Measurements from ENCODE around the gene UGT1A8.

The UGT1A8 gene

GRCh38 chr2:233766416-233766815, 149.0 kb downstream of the UGT1A8 start:
- H3K4me3 ChIP-seq (ENCODE audit: extremely low read depth, insufficient read depth, low read length, poor library complexity, severe bottlenecking) = no peak overlapping the region
- no peaks in the 10 kb centered on the region for H3K36me3 ChIP-seq (ENCODE audit: control insufficient read depth, insufficient read depth, low read length)
- WGBS, 2 experiments (ENCODE audit: insufficient coverage in 2 of 2) = 80 to 89% methylated on average over 1 to 2 of the region's 4 CpGs
- no peak overlapping the region for H3K27ac ChIP-seq (ENCODE audit: low read depth, low read length, severe bottlenecking)
- no peaks in the 10 kb centered on the region for H3K4me1 ChIP-seq (ENCODE audit: control insufficient read depth, insufficient read depth, low read length, poor library complexity, severe bottlenecking)
- no peaks in the 10 kb centered on the region for H3K9me3 ChIP-seq (ENCODE audit: control insufficient read depth, low read length)

- Histone ChIP-seq H3K4me1 (ENCODE audit: control insufficient read depth, insufficient read depth, low read length, poor library complexity, severe bottlenecking) (no peaks in the 10 kb centered on the region), H3K4me3 (ENCODE audit: extremely low read depth, insufficient read depth, low read length, poor library complexity, severe bottlenecking) (no peak overlapping the region), H3K27ac (ENCODE audit: low read depth, low read length, severe bottlenecking) (no peak overlapping the region), H3K36me3 (ENCODE audit: control insufficient read depth, insufficient read depth, low read length) (no peaks in the 10 kb centered on the region), H3K9me3 (ENCODE audit: control insufficient read depth, low read length) (no peaks in the 10 kb centered on the region)
- 66 to 73% methylated on average over 1 to 3 of the region's 4 CpGs for WGBS, 2 experiments (ENCODE audit: insufficient coverage in 2 of 2)
Observed at GRCh38 chr2:233768076-233768475, 150.6 kb downstream of the UGT1A8 start.

- 89 to 94% methylated on average over 9 of the region's 9 CpGs for WGBS, 2 experiments (ENCODE audit: insufficient coverage in 2 of 2)
- Histone ChIP-seq H3K9me3 (ENCODE audit: control insufficient read depth, low read length) (no peaks in the 10 kb centered on the region), H3K4me1 (ENCODE audit: control insufficient read depth, insufficient read depth, low read length, poor library complexity, severe bottlenecking) (no peaks in the 10 kb centered on the region), H3K4me3 (ENCODE audit: extremely low read depth, insufficient read depth, low read length, poor library complexity, severe bottlenecking) (no peak overlapping the region), H3K27ac (ENCODE audit: low read depth, low read length, severe bottlenecking) (no peak overlapping the region), H3K36me3 (ENCODE audit: control insufficient read depth, insufficient read depth, low read length) (no peaks in the 10 kb centered on the region)
Observed at GRCh38 chr2:233769260-233769659, 151.8 kb downstream of the UGT1A8 start.

GRCh38 chr2:233772153-233772552, 154.7 kb downstream of the UGT1A8 start:
- H3K4me3 ChIP-seq (ENCODE audit: extremely low read depth, insufficient read depth, low read length, poor library complexity, severe bottlenecking) = no peak overlapping the region
- no peak overlapping the region for H3K27ac ChIP-seq (ENCODE audit: low read depth, low read length, severe bottlenecking)
- H3K36me3 ChIP-seq (ENCODE audit: control insufficient read depth, insufficient read depth, low read length) = no peaks in the 10 kb centered on the region
- H3K4me1 ChIP-seq (ENCODE audit: control insufficient read depth, insufficient read depth, low read length, poor library complexity, severe bottlenecking) = no peaks in the 10 kb centered on the region
- WGBS, 2 experiments (ENCODE audit: insufficient coverage in 2 of 2) = 89 to 95% methylated on average over 14 to 15 of the region's 16 CpGs
- peaks cover 4% of the 10 kb centered on the region for H3K9me3 ChIP-seq (ENCODE audit: control insufficient read depth, low read length)

- Histone ChIP-seq H3K9me3 (ENCODE audit: control insufficient read depth, low read length) (peaks cover 4% of the 10 kb centered on the region), H3K36me3 (ENCODE audit: control insufficient read depth, insufficient read depth, low read length) (no peaks in the 10 kb centered on the region), H3K4me1 (ENCODE audit: control insufficient read depth, insufficient read depth, low read length, poor library complexity, severe bottlenecking) (no peaks in the 10 kb centered on the region), H3K27ac (ENCODE audit: low read depth, low read length, severe bottlenecking) (no peak overlapping the region), H3K4me3 (ENCODE audit: extremely low read depth, insufficient read depth, low read length, poor library complexity, severe bottlenecking) (no peak overlapping the region)
- WGBS, 2 experiments (ENCODE audit: insufficient coverage in 2 of 2) = 88 to 90% methylated on average over 4 to 5 of the region's 5 CpGs
Observed at GRCh38 chr2:233772583-233772982, 155.2 kb downstream of the UGT1A8 start.

- no peaks in the 10 kb centered on the region for H3K36me3 ChIP-seq (ENCODE audit: control insufficient read depth, insufficient read depth, low read length)
- H3K4me1 ChIP-seq (ENCODE audit: control insufficient read depth, insufficient read depth, low read length, poor library complexity, severe bottlenecking) = no peaks in the 10 kb centered on the region
- 93 to 100% methylated on average over 3 to 5 of the region's 5 CpGs for WGBS, 2 experiments (ENCODE audit: insufficient coverage in 2 of 2)
- no peak overlapping the region for H3K4me3 ChIP-seq (ENCODE audit: extremely low read depth, insufficient read depth, low read length, poor library complexity, severe bottlenecking)
- no peak overlapping the region for H3K27ac ChIP-seq (ENCODE audit: low read depth, low read length, severe bottlenecking)
- H3K9me3 ChIP-seq (ENCODE audit: control insufficient read depth, low read length) = peaks cover 4% of the 10 kb centered on the region
Observed at GRCh38 chr2:233773854-233774253, 156.4 kb downstream of the UGT1A8 start.

GRCh38 chr2:233775414-233775813, 158.0 kb downstream of the UGT1A8 start:
- Histone ChIP-seq H3K9me3 (ENCODE audit: control insufficient read depth, low read length) (peaks cover 4% of the 10 kb centered on the region), H3K4me3 (ENCODE audit: extremely low read depth, insufficient read depth, low read length, poor library complexity, severe bottlenecking) (no peak overlapping the region), H3K4me1 (ENCODE audit: control insufficient read depth, insufficient read depth, low read length, poor library complexity, severe bottlenecking) (no peaks in the 10 kb centered on the region), H3K36me3 (ENCODE audit: control insufficient read depth, insufficient read depth, low read length) (no peaks in the 10 kb centered on the region), H3K27ac (ENCODE audit: low read depth, low read length, severe bottlenecking) (no peak overlapping the region)
- 87 to 89% methylated on average over 5 to 6 of the region's 6 CpGs for WGBS, 2 experiments (ENCODE audit: insufficient coverage in 2 of 2)

- WGBS, 2 experiments (ENCODE audit: insufficient coverage in 2 of 2) = 50 to 80% methylated on average over 1 to 2 of the region's 2 CpGs
Observed at GRCh38 chr2:233778030-233778429, 160.6 kb downstream of the UGT1A8 start, which contains the start of gene MROH2A. TSS of gene MROH2A (plus strand) at chr2:233778330. CDS start at chr2:233779359, 1,029 bp downstream.

GRCh38 chr2:233779722-233780121, 162.3 kb downstream of the UGT1A8 start:
- Histone ChIP-seq H3K4me1 (ENCODE audit: control insufficient read depth, insufficient read depth, low read length, poor library complexity, severe bottlenecking) (no peaks in the 10 kb centered on the region), H3K4me3 (ENCODE audit: extremely low read depth, insufficient read depth, low read length, poor library complexity, severe bottlenecking) (no peak overlapping the region), H3K9me3 (ENCODE audit: control insufficient read depth, low read length) (peaks cover 4% of the 10 kb centered on the region), H3K36me3 (ENCODE audit: control insufficient read depth, insufficient read depth, low read length) (no peaks in the 10 kb centered on the region), H3K27ac (ENCODE audit: low read depth, low read length, severe bottlenecking) (no peak overlapping the region)
- WGBS, 2 experiments (ENCODE audit: insufficient coverage in 2 of 2) = 91 to 96% methylated on average over 3 of the region's 4 CpGs

More at GRCh38 chr2:233778030-233778429, 160.6 kb downstream of the UGT1A8 start, which contains the start of gene MROH2A:
- no peaks in the 10 kb centered on the region for H3K4me1 ChIP-seq (ENCODE audit: control insufficient read depth, insufficient read depth, low read length, poor library complexity, severe bottlenecking)
- H3K4me3 ChIP-seq (ENCODE audit: extremely low read depth, insufficient read depth, low read length, poor library complexity, severe bottlenecking) = no peak within 1 kb of the TSS
- H3K36me3 ChIP-seq (ENCODE audit: control insufficient read depth, insufficient read depth, low read length) = no peaks in the 10 kb centered on the region
- no peak within 1 kb of the TSS for H3K27ac ChIP-seq (ENCODE audit: low read depth, low read length, severe bottlenecking)
- H3K9me3 ChIP-seq (ENCODE audit: control insufficient read depth, low read length) = peaks cover 4% of the 10 kb centered on the region

- Histone ChIP-seq H3K36me3 (ENCODE audit: control insufficient read depth, insufficient read depth, low read length) (no peaks in the 10 kb centered on the region), H3K27ac (ENCODE audit: low read depth, low read length, severe bottlenecking) (no peak overlapping the region), H3K4me3 (ENCODE audit: extremely low read depth, insufficient read depth, low read length, poor library complexity, severe bottlenecking) (no peak overlapping the region), H3K4me1 (ENCODE audit: control insufficient read depth, insufficient read depth, low read length, poor library complexity, severe bottlenecking) (no peaks in the 10 kb centered on the region), H3K9me3 (ENCODE audit: control insufficient read depth, low read length) (peaks cover 4% of the 10 kb centered on the region)
- no CpG with 5 or more reads among the region's 4 CpGs for WGBS, 2 experiments (ENCODE audit: insufficient coverage in 2 of 2)
Observed at GRCh38 chr2:233780771-233781170, 163.3 kb downstream of the UGT1A8 start.

GRCh38 chr2:233789554-233789953, 172.1 kb downstream of the UGT1A8 start:
- no peak overlapping the region for H3K4me3 ChIP-seq (ENCODE audit: extremely low read depth, insufficient read depth, low read length, poor library complexity, severe bottlenecking)
- 91 to 94% methylated on average over 4 to 6 of the region's 7 CpGs for WGBS, 2 experiments (ENCODE audit: insufficient coverage in 2 of 2)
- H3K4me1 ChIP-seq (ENCODE audit: control insufficient read depth, insufficient read depth, low read length, poor library complexity, severe bottlenecking) = no peaks in the 10 kb centered on the region
- no peak overlapping the region for H3K27ac ChIP-seq (ENCODE audit: low read depth, low read length, severe bottlenecking)
- no peaks in the 10 kb centered on the region for H3K36me3 ChIP-seq (ENCODE audit: control insufficient read depth, insufficient read depth, low read length)
- no peaks in the 10 kb centered on the region for H3K9me3 ChIP-seq (ENCODE audit: control insufficient read depth, low read length)
